Aorta (tissue), 5 donors: Measurements from ENCODE around the gene EYA4. TPM values are rescaled to one million over a fixed set of nuclear protein-coding genes. Genes with fewer than 3 reads are reported as not detected.

Source experiments
- ATAC-seq: fragments of 200-7000 bp; cut with Tn5 transposase; one replicate; pipeline ENCODE4 v1.9.1; 2022; ENCODE audit warnings: moderate library complexity; ENCODE audit not compliant: low FRiP score
- DNase-seq, 2 donors: peaks; one replicate each; pipeline ENCODE4 v3.0.0-alpha.2; 2020
- H3K27ac ChIP-seq, 2 donors: one replicate each; pipeline ENCODE4 v1.5.1; 2013; ENCODE audit warnings: low read length in 2 of 2, mild to moderate bottlenecking in 2 of 2, moderate library complexity in 2 of 2, control low read depth in 1 of 2, inconsistent platforms in 1 of 2, low read depth in 1 of 2
- H3K27me3 ChIP-seq, 2 donors: one replicate each; pipeline ENCODE4 v1.6.1; 2013; ENCODE audit warnings: control low read depth in 1 of 2, low read length in 1 of 2, mild to moderate bottlenecking in 1 of 2, moderate library complexity in 1 of 2; ENCODE audit not compliant: insufficient read depth in 2 of 2, control insufficient read depth in 1 of 2
- H3K36me3 ChIP-seq, 2 donors: one replicate each; pipeline ENCODE4 v1.6.1; 2013; ENCODE audit warnings: control low read depth in 1 of 2, low read length in 1 of 2, mild to moderate bottlenecking in 1 of 2; ENCODE audit not compliant: insufficient read depth in 2 of 2, control insufficient read depth in 1 of 2
- H3K4me1 ChIP-seq, 2 donors: one replicate each; pipeline ENCODE4 v1.6.1; 2013; ENCODE audit warnings: low read length in 2 of 2, control low read depth in 1 of 2, mild to moderate bottlenecking in 1 of 2, moderate library complexity in 1 of 2; ENCODE audit not compliant: insufficient read depth in 2 of 2, control insufficient read depth in 1 of 2
- H3K4me3 ChIP-seq, 2 donors: one replicate each; pipeline ENCODE4 v1.5.1; 2013; ENCODE audit warnings: low read length in 2 of 2, control low read depth in 1 of 2, mild to moderate bottlenecking in 1 of 2
- H3K9me3 ChIP-seq: one replicate; pipeline ENCODE4 v1.6.1; 2013; ENCODE audit warnings: mild to moderate bottlenecking, low read length; ENCODE audit not compliant: control insufficient read depth
- WGBS, 2 donors: extraction: QIAGEN DNeasy Blood & Tissue Kit; methylation state at CpG; one replicate each; pipeline ENCODE4 v1.1.7; 2013; 5-methylcytosine and 5-hydroxymethylcytosine counted together
- intact Hi-C, 2 donors: fragments of 100-400 bp; cut with DNase I; formaldehyde crosslinking; loops; one replicate each; pipeline versions ENCODE4 v1.14.2 to v1.15.0; 2022
- polyA plus RNA-seq, 2 donors: library from polyadenylated mRNA; stranded (reverse); fragments of 200-250 nt; gene quantifications; one replicate each; pipeline ENCODE4 v1.2.3, GENCODE V29; 2013
- total RNA-seq, 2 donors: library from RNA; stranded (reverse); fragmentation: NEBNext Ultra II Directional; extraction: Animal tissue kit (Norgen Biotek cat#: 25700); gene quantifications; one replicate each; pipeline ENCODE4 v1.2.1, GENCODE V29; 2021
- donor health status: healthy with polysubstance abuse.
- donor health status: Bipolar disorder and iron deficiency.
- donor health status: DM: no; HTN: no; CAD: no.
- donor health status: DM: no; HTN: no; CAD: no.
- donor health status: DM: yes; HTN: yes; CAD: no.

The EYA4 gene
- total and polyA plus RNA-seq, 4 donors: 1.7 to 4.4 TPM; not detected in 2

- no peaks in the 10 kb centered on the region for H3K9me3 ChIP-seq
- intact Hi-C loops: no loop called here
- no peak overlapping the region for H3K27ac ChIP-seq
- ATAC-seq (no peak), DNase-seq (no peak)
- H3K4me3 ChIP-seq: no peak overlapping the region
- H3K27me3 ChIP-seq: no peaks in the 10 kb centered on the region
- H3K4me1 ChIP-seq: no peaks in the 10 kb centered on the region
- WGBS, 2 donors: 0 to 6% methylated on average over 1 of the region's 1 CpG
- no peaks in the 10 kb centered on the region for H3K36me3 ChIP-seq
Measured at GRCh38 chr6:133291671-133292070, 50.5 kb downstream of the EYA4 start.

GRCh38 chr6:133297657-133298056 is 56.5 kb downstream of the EYA4 start:
- H3K9me3 ChIP-seq: no peaks in the 10 kb centered on the region
- H3K27ac ChIP-seq: no peak overlapping the region
- WGBS, 2 donors: 61 to 87% methylated on average over 2 of the region's 2 CpGs
- ATAC-seq: no peak
- H3K4me3 ChIP-seq: no peak overlapping the region
- H3K27me3 ChIP-seq: peaks cover 0 to 2% of the 10 kb centered on the region in 2 donors
- intact Hi-C loops: no loop called here
- no peaks in the 10 kb centered on the region for H3K4me1 ChIP-seq
- DNase-seq: no peak
- no peaks in the 10 kb centered on the region for H3K36me3 ChIP-seq

GRCh38 chr6:133298335-133298734 is 57.2 kb downstream of the EYA4 start:
- H3K27ac ChIP-seq: no peak overlapping the region
- H3K27me3 ChIP-seq: peaks cover 0 to 2% of the 10 kb centered on the region in 2 donors
- ATAC-seq (no peak), DNase-seq (no peak)
- H3K4me1 ChIP-seq: no peaks in the 10 kb centered on the region
- H3K4me3 ChIP-seq: no peak overlapping the region
- intact Hi-C loops: no loop called here
- no peaks in the 10 kb centered on the region for H3K9me3 ChIP-seq
- WGBS, 2 donors: 76 to 84% methylated on average over 3 of the region's 3 CpGs
- no peaks in the 10 kb centered on the region for H3K36me3 ChIP-seq

- no peaks in the 10 kb centered on the region for H3K36me3 ChIP-seq
- H3K27ac ChIP-seq: no peak overlapping the region
- H3K4me1 ChIP-seq: no peaks in the 10 kb centered on the region
- ATAC-seq: no peak
- H3K27me3 ChIP-seq: peaks cover 0 to 2% of the 10 kb centered on the region in 2 donors
- DNase-seq: no peak
- no peak overlapping the region for H3K4me3 ChIP-seq
- 68 to 70% methylated on average over 4 of the region's 4 CpGs for WGBS, 2 donors
- H3K9me3 ChIP-seq: no peaks in the 10 kb centered on the region
- intact Hi-C loops: no loop called here
Measured at GRCh38 chr6:133298801-133299200, 57.6 kb downstream of the EYA4 start.

GRCh38 chr6:133300896-133301295 is 59.7 kb downstream of the EYA4 start:
- DNase-seq: no peak
- no peak for ATAC-seq
- 47 to 60% methylated on average over 3 of the region's 3 CpGs for WGBS, 2 donors
- Histone ChIP-seq H3K9me3 (no peaks in the 10 kb centered on the region), H3K27ac (no peak overlapping the region), H3K27me3 (peaks cover 0 to 2% of the 10 kb centered on the region in 2 donors), H3K4me3 (no peak overlapping the region), H3K36me3 (no peaks in the 10 kb centered on the region), H3K4me1 (no peaks in the 10 kb centered on the region)
- intact Hi-C loops: no loop called here

- intact Hi-C loops: no loop called here
- no peak for ATAC-seq
- Histone ChIP-seq H3K27me3 (peaks cover 0 to 2% of the 10 kb centered on the region in 2 donors), H3K9me3 (no peaks in the 10 kb centered on the region), H3K36me3 (no peaks in the 10 kb centered on the region), H3K4me3 (no peak overlapping the region), H3K27ac (no peak overlapping the region), H3K4me1 (no peaks in the 10 kb centered on the region)
- WGBS, 2 donors: 68 to 76% methylated on average over 5 of the region's 5 CpGs
- no peak for DNase-seq
Measured at GRCh38 chr6:133301835-133302234, 60.7 kb downstream of the EYA4 start.

GRCh38 chr6:133306931-133307330 is 65.8 kb downstream of the EYA4 start:
- 10 to 26% methylated on average over 5 of the region's 5 CpGs for WGBS, 2 donors
- no peaks in the 10 kb centered on the region for H3K4me1 ChIP-seq
- no peak for ATAC-seq
- H3K27ac ChIP-seq: no peak overlapping the region
- DNase-seq: no peak
- H3K36me3 ChIP-seq: no peaks in the 10 kb centered on the region
- intact Hi-C loops: no loop called here
- no peak overlapping the region for H3K4me3 ChIP-seq
- H3K9me3 ChIP-seq: no peaks in the 10 kb centered on the region
- peaks cover 0 to under 1% of the 10 kb centered on the region in 2 donors for H3K27me3 ChIP-seq

- ATAC-seq (no peak), DNase-seq (no peak)
- Histone ChIP-seq H3K4me1 (no peaks in the 10 kb centered on the region), H3K36me3 (no peaks in the 10 kb centered on the region), H3K27me3 (no peaks in the 10 kb centered on the region), H3K4me3 (no peak overlapping the region), H3K9me3 (no peaks in the 10 kb centered on the region), H3K27ac (no peak overlapping the region)
- intact Hi-C loops: no loop called here
- 82 to 84% methylated on average over 3 of the region's 3 CpGs for WGBS, 2 donors
Measured at GRCh38 chr6:133309579-133309978, 68.4 kb downstream of the EYA4 start.

- no peak for ATAC-seq
- 71 to 94% methylated on average over 3 of the region's 3 CpGs for WGBS, 2 donors
- intact Hi-C loops: no loop called here
Measured at GRCh38 chr6:133312006-133312405, 70.8 kb downstream of the EYA4 start.

More at GRCh38 chr6:133312006-133312405, 70.8 kb downstream of the EYA4 start:
- no peak overlapping the region for H3K4me3 ChIP-seq
- no peak for DNase-seq
- H3K4me1 ChIP-seq: no peaks in the 10 kb centered on the region
- H3K27ac ChIP-seq: no peak overlapping the region
- no peaks in the 10 kb centered on the region for H3K9me3 ChIP-seq
- H3K27me3 ChIP-seq: no peaks in the 10 kb centered on the region
- no peaks in the 10 kb centered on the region for H3K36me3 ChIP-seq
